ENCODE measurements around the gene KAZN.

The KAZN gene

DNA sequence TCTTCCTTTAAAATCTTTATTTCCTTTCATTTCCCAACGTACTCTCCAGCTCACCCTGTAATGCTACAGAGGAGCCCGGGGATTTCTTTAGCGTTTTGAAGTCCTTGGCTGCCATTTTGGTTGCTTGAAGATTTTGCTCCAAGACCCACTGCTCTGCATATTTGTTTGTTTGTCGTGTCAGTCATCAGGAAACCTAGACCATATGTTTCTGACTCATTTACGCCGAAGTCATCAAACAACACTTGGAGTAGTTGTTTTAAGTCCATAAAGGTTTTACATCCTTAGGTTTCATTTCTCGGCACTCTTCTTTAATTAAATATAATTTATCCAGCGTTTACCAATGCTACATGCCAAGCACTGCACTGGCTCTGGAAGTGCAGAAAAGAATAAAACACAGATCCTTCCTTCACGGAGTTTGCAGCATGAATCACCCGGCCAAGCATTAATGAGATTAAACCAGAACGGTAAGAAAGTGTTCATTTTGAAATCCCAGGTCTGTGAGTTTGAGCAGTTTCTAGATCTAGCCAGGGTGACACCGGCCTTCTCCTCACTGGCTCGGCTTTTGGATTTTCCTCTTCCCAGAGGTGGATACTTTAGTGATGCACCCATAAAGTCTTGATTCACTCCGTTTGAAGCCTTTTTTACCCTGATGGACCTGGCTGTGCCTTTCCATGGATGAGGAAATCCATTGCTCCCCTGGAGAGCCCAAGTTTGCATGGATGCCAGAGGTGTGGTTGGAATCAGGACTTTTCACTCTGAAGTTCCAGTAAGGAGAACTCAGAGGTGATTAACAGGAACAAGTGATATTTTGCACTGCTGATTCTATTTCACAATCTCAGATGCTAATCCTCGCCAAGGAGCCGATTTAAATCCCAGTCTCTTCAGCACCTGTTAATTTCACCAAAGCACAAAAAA is 109.3 kb downstream of the KAZN start:
- no peak overlapping the region for H2BK15ac ChIP-seq (ENCODE audit: low read depth, poor library complexity, severe bottlenecking)
- no peak overlapping the region for H2BK120ac ChIP-seq (ENCODE audit: low read depth, low read length)

GRCh38 chr1:14710331-14710730 is 111.8 kb downstream of the KAZN start:
- Histone ChIP-seq H3K4me1 (ENCODE audit: control insufficient read depth, insufficient read depth, low read depth, low read length) (no peaks in the 10 kb centered on the region), H2AK5ac (ENCODE audit: low read length, severe bottlenecking) (no peak overlapping the region), H3K18ac (ENCODE audit: low read depth in 1 of 2, low read length in 2 of 2) (no peak overlapping the region), H3K9me3 (ENCODE audit: control insufficient read depth, low read length) (no peaks in the 10 kb centered on the region), H4K91ac (ENCODE audit: low read length) (no peak overlapping the region), H2BK120ac (ENCODE audit: low read depth, low read length) (no peak overlapping the region), H3K4me2 (ENCODE audit: low read length, poor library complexity, severe bottlenecking) (no peak overlapping the region), H3K36me3 (ENCODE audit: control insufficient read depth in 1 of 2, insufficient read depth in 2 of 2, low read depth in 1 of 2, low read length in 2 of 2) (no peaks in the 10 kb centered on the region), H3K27ac (ENCODE audit: low read length, poor library complexity, severe bottlenecking) (no peak overlapping the region), H3K9ac (ENCODE audit: low read length) (no peak overlapping the region), H2AFZ (ENCODE audit: low read depth, low read length) (no peak overlapping the region), H2BK15ac (ENCODE audit: low read depth, poor library complexity, severe bottlenecking) (no peak overlapping the region), H4K8ac (ENCODE audit: low read length) (no peak overlapping the region), H2BK5ac (ENCODE audit: low read depth, low read length, poor library complexity, severe bottlenecking) (no peak overlapping the region), H3K79me1 (replicated peaks; ENCODE audit: low read length, poor library complexity, severe bottlenecking) (no peaks in the 10 kb centered on the region), H3K4ac (ENCODE audit: low read depth in 1 of 2, low read length in 2 of 2) (no peak overlapping the region), H3K4me3 (ENCODE audit: insufficient read depth in 1 of 2, low read depth in 1 of 2, low read length in 2 of 2) (no peak overlapping the region), H2BK12ac (ENCODE audit: low read length in 2 of 2) (no peak overlapping the region), H3K23ac (ENCODE audit: low read length in 2 of 2) (no peak overlapping the region), H3K27me3 (ENCODE audit: control insufficient read depth in 1 of 2, insufficient read depth in 1 of 2, low read length in 2 of 2) (no peaks in the 10 kb centered on the region), H3K14ac (ENCODE audit: low read length in 2 of 2) (no peak overlapping the region)
- 91% methylated on average over 5 of the region's 6 CpGs for WGBS
- DNase-seq, result no peak

More for the DNA sequence above, 109.3 kb downstream of the KAZN start:
- no peak for DNase-seq
- Histone ChIP-seq H2AK5ac (ENCODE audit: low read length, severe bottlenecking) (no peak overlapping the region), H3K9me3 (ENCODE audit: control insufficient read depth, low read length) (no peaks in the 10 kb centered on the region), H4K91ac (ENCODE audit: low read length) (no peak overlapping the region), H3K27ac (ENCODE audit: low read length, poor library complexity, severe bottlenecking) (no peak overlapping the region), H3K14ac (ENCODE audit: low read length in 2 of 2) (no peak overlapping the region), H3K27me3 (ENCODE audit: control insufficient read depth in 1 of 2, insufficient read depth in 1 of 2, low read length in 2 of 2) (no peaks in the 10 kb centered on the region), H3K4ac (ENCODE audit: low read depth in 1 of 2, low read length in 2 of 2) (no peak overlapping the region), H2BK12ac (ENCODE audit: low read length in 2 of 2) (no peak overlapping the region), H3K36me3 (ENCODE audit: control insufficient read depth in 1 of 2, insufficient read depth in 2 of 2, low read depth in 1 of 2, low read length in 2 of 2) (no peaks in the 10 kb centered on the region), H3K23ac (ENCODE audit: low read length in 2 of 2) (no peak overlapping the region), H3K4me2 (ENCODE audit: low read length, poor library complexity, severe bottlenecking) (no peak overlapping the region), H3K18ac (ENCODE audit: low read depth in 1 of 2, low read length in 2 of 2) (no peak overlapping the region), H2AFZ (ENCODE audit: low read depth, low read length) (no peak overlapping the region), H3K79me1 (replicated peaks; ENCODE audit: low read length, poor library complexity, severe bottlenecking) (no peaks in the 10 kb centered on the region), H3K4me3 (ENCODE audit: insufficient read depth in 1 of 2, low read depth in 1 of 2, low read length in 2 of 2) (no peak overlapping the region), H4K8ac (ENCODE audit: low read length) (no peak overlapping the region), H3K9ac (ENCODE audit: low read length) (no peak overlapping the region), H2BK5ac (ENCODE audit: low read depth, low read length, poor library complexity, severe bottlenecking) (no peak overlapping the region), H3K4me1 (ENCODE audit: control insufficient read depth, insufficient read depth, low read depth, low read length) (no peaks in the 10 kb centered on the region)
- WGBS, result 84% methylated on average over 15 of the region's 16 CpGs

DNA sequence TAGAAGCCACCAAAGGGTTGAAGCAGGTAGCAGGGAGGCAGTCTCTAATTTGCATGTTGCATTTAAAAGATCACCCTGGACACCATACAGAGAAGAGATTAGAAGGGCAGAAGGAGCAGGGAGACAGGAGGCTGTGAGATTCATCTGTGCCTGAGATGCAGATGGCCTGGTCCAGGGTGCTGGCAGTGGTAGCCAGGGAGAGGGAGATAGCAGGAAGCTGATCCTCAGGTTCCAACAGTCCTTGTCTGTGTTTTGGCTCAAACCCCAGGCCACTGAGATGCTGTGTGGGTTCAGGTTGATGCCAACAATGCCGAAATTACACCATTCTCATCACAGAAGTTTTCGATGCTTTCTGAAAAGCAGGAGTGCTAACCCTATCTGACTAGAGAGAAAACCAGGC is 113.7 kb downstream of the KAZN start:
- Histone ChIP-seq H3K9ac (ENCODE audit: low read length) (no peak overlapping the region), H3K4me1 (ENCODE audit: control insufficient read depth, insufficient read depth, low read depth, low read length) (no peaks in the 10 kb centered on the region), H2BK5ac (ENCODE audit: low read depth, low read length, poor library complexity, severe bottlenecking) (no peak overlapping the region), H2AK5ac (ENCODE audit: low read length, severe bottlenecking) (no peak overlapping the region), H3K4me3 (ENCODE audit: insufficient read depth in 1 of 2, low read depth in 1 of 2, low read length in 2 of 2) (no peak overlapping the region), H3K36me3 (ENCODE audit: control insufficient read depth in 1 of 2, insufficient read depth in 2 of 2, low read depth in 1 of 2, low read length in 2 of 2) (no peaks in the 10 kb centered on the region), H3K14ac (ENCODE audit: low read length in 2 of 2) (no peak overlapping the region), H3K23ac (ENCODE audit: low read length in 2 of 2) (no peak overlapping the region), H4K91ac (ENCODE audit: low read length) (no peak overlapping the region), H3K27me3 (ENCODE audit: control insufficient read depth in 1 of 2, insufficient read depth in 1 of 2, low read length in 2 of 2) (no peaks in the 10 kb centered on the region), H3K27ac (ENCODE audit: low read length, poor library complexity, severe bottlenecking) (no peak overlapping the region), H2BK12ac (ENCODE audit: low read length in 2 of 2) (no peak overlapping the region), H3K79me1 (replicated peaks; ENCODE audit: low read length, poor library complexity, severe bottlenecking) (no peaks in the 10 kb centered on the region), H3K9me3 (ENCODE audit: control insufficient read depth, low read length) (peaks cover 8% of the 10 kb centered on the region), H3K4ac (ENCODE audit: low read depth in 1 of 2, low read length in 2 of 2) (no peak overlapping the region), H2BK15ac (ENCODE audit: low read depth, poor library complexity, severe bottlenecking) (no peak overlapping the region), H2BK120ac (ENCODE audit: low read depth, low read length) (no peak overlapping the region), H3K18ac (ENCODE audit: low read depth in 1 of 2, low read length in 2 of 2) (no peak overlapping the region), H3K4me2 (ENCODE audit: low read length, poor library complexity, severe bottlenecking) (no peak overlapping the region), H2AFZ (ENCODE audit: low read depth, low read length) (no peak overlapping the region), H4K8ac (ENCODE audit: low read length) (no peak overlapping the region)
- DNase-seq, result no peak
- WGBS, result 67% methylated on average over 2 of the region's 2 CpGs

DNA sequence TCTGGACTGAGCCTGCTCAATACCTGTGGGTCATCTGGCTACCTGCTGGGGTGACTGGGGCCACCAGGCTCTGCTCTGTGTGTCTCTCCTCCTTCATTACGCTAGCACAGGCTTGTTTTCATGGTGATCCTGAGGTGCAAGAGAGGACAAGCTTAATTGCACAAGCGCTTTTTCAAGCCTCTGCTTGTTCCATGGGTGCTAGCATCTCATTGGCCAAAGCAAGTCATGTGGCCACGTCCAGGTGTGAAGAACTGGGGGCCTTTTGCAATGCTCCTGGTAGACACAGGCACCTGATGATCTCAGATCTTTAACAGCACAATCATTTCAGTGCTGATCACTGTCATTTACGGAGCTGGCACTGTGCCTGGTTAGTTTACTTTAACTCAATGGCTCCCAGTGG is 114.6 kb downstream of the KAZN start:
- Histone ChIP-seq H3K79me1 (replicated peaks; ENCODE audit: low read length, poor library complexity, severe bottlenecking) (no peaks in the 10 kb centered on the region), H2BK12ac (ENCODE audit: low read length in 2 of 2) (no peak overlapping the region), H3K4me3 (ENCODE audit: insufficient read depth in 1 of 2, low read depth in 1 of 2, low read length in 2 of 2) (no peak overlapping the region), H2AFZ (ENCODE audit: low read depth, low read length) (no peak overlapping the region), H3K4me2 (ENCODE audit: low read length, poor library complexity, severe bottlenecking) (no peak overlapping the region), H3K27me3 (ENCODE audit: control insufficient read depth in 1 of 2, insufficient read depth in 1 of 2, low read length in 2 of 2) (no peaks in the 10 kb centered on the region), H3K9ac (ENCODE audit: low read length) (no peak overlapping the region), H3K4ac (ENCODE audit: low read depth in 1 of 2, low read length in 2 of 2) (no peak overlapping the region), H3K27ac (ENCODE audit: low read length, poor library complexity, severe bottlenecking) (no peak overlapping the region), H2BK15ac (ENCODE audit: low read depth, poor library complexity, severe bottlenecking) (no peak overlapping the region), H3K18ac (ENCODE audit: low read depth in 1 of 2, low read length in 2 of 2) (no peak overlapping the region), H3K36me3 (ENCODE audit: control insufficient read depth in 1 of 2, insufficient read depth in 2 of 2, low read depth in 1 of 2, low read length in 2 of 2) (no peaks in the 10 kb centered on the region), H3K14ac (ENCODE audit: low read length in 2 of 2) (no peak overlapping the region), H4K91ac (ENCODE audit: low read length) (no peak overlapping the region), H3K23ac (ENCODE audit: low read length in 2 of 2) (no peak overlapping the region), H3K9me3 (ENCODE audit: control insufficient read depth, low read length) (peaks cover 8% of the 10 kb centered on the region), H3K4me1 (ENCODE audit: control insufficient read depth, insufficient read depth, low read depth, low read length) (no peaks in the 10 kb centered on the region), H4K8ac (ENCODE audit: low read length) (no peak overlapping the region), H2AK5ac (ENCODE audit: low read length, severe bottlenecking) (no peak overlapping the region), H2BK5ac (ENCODE audit: low read depth, low read length, poor library complexity, severe bottlenecking) (no peak overlapping the region), H2BK120ac (ENCODE audit: low read depth, low read length) (no peak overlapping the region)
- no peak for DNase-seq
- WGBS, result 72% methylated on average over 4 of the region's 4 CpGs
